ENCODE results near the gene ECE1. TPM values are rescaled to one million over a fixed set of nuclear protein-coding genes. Genes with fewer than 3 reads are reported as not detected.

The ECE1 gene
- total and polyA plus RNA-seq, 2 donors (not counting 3 experiments of a cell fraction or from before 2014, with no cell fraction given): 437 to 562 TPM

DNA sequence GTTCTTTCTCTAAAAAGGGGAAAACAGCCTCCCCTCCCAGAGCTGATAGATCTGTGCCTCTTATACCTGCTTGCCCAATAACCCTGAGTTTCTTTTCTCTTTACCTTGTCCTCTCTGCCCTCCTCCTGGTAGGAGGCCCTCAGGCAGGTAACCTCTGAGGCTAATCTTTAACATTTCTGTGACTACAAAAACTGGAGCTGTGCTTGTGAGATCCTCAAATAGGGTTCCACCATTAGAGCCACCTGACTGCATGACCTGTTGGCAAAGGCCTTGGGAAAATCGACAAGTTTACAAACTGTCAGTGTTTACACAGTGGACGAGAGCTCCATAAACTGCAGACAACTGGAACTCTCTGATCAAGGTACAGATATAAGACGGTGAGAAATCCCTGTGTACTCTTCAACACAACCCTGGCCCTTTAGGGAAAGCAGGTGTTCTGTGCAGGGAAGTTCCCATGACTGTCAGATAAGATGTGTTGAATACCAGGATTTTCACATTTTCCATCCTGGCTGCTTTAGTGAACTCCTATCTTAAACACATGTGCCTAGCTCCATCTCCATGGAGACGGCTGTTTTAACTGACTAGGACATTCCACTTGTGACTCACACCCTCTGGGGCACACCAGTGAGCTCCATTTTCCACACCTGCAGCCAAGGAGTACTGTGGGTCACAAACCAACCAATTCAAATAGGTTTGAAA lies 38.3 kb downstream of the ECE1 start:
- DNase-seq (ENCODE audit: low read depth, low spot score) (peak; percentile 94), FAIRE-seq (peak; percentile 91)
- H3K4me1 ChIP-seq (ENCODE audit: control insufficient read depth, extremely low read depth, insufficient read depth, low read length): peaks cover 27% of the 10 kb centered on the region
- peak overlapping the region; percentile 70 for H3K27ac ChIP-seq (ENCODE audit: insufficient read depth, low read depth, low read length)
- H2AFZ ChIP-seq (ENCODE audit: low read depth, low read length): no peak overlapping the region
- H3K9me3 ChIP-seq (replicated peaks; ENCODE audit: control insufficient read depth, insufficient read depth, low read length): no peaks in the 10 kb centered on the region
- ChIA-PET CTCF (interaction anchor here (0.7 to 8.3 kb wide), 18 partner anchors 9 to 555 kb away, joined by 3 to 301 read pairs (median 4); no protein-coding TSS in a partner anchor), POLR2A (interaction anchor here (1.0 kb wide), 1 partner anchor 10 kb away, joined by 6 read pairs; no protein-coding TSS in a partner anchor)
- H4K20me1 ChIP-seq (replicated peaks; ENCODE audit: control insufficient read depth, extremely low read depth, insufficient read depth, low read length): no peaks in the 10 kb centered on the region
- intact Hi-C loops (cut with micrococcal nuclease): loop anchor here (10.0 kb wide), 1 partner anchor 323 kb away; no protein-coding TSS in a partner anchor
- BruUV-seq (replicated peaks): no TSS peak
- no peak overlapping the region for H3K4me3 ChIP-seq (replicated peaks in 1 of 3; ENCODE audit: insufficient read depth in 1 of 3, low read depth in 1 of 3, low read length in 3 of 3)
- no peak overlapping the region for H3K4me2 ChIP-seq (ENCODE audit: insufficient read depth, low read length)
- peaks cover 31% of the 10 kb centered on the region for H3K79me2 ChIP-seq (ENCODE audit: control insufficient read depth, insufficient read depth, low read length)
- H3K36me3 ChIP-seq (ENCODE audit: control insufficient read depth in 2 of 2, extremely low read depth in 1 of 2, insufficient read depth in 2 of 2, low read length in 2 of 2): peaks cover 25 to 41% of the 10 kb centered on the region in 2 experiments
- H3K9ac ChIP-seq (replicated peaks; ENCODE audit: extremely low read depth, insufficient read depth, low read length): peak overlapping the region; percentile 36
- no peak for TF ChIP-seq FOS (IDR thresholded peaks at IDR 0.05; ENCODE audit: borderline replicate concordance, insufficient read depth, low read length)
- TF ChIP-seq JUN (IDR thresholded peaks at IDR 0.05; ENCODE audit: borderline replicate concordance, insufficient read depth, insufficient read length, low read depth): peak; percentile 73
- H3K9me1 ChIP-seq (replicated peaks; ENCODE audit: control insufficient read depth, extremely low read depth, insufficient read depth, low read length): no peaks in the 10 kb centered on the region
- no peaks in the 10 kb centered on the region for H3K27me3 ChIP-seq (ENCODE audit: control insufficient read depth in 2 of 2, insufficient read depth in 2 of 2, low read length in 2 of 2)
- dilution Hi-C loops (cut with MboI; ENCODE audit: extremely low pct_ligation_motif_present, low sequenced_read_pairs): no loop called here

DNA sequence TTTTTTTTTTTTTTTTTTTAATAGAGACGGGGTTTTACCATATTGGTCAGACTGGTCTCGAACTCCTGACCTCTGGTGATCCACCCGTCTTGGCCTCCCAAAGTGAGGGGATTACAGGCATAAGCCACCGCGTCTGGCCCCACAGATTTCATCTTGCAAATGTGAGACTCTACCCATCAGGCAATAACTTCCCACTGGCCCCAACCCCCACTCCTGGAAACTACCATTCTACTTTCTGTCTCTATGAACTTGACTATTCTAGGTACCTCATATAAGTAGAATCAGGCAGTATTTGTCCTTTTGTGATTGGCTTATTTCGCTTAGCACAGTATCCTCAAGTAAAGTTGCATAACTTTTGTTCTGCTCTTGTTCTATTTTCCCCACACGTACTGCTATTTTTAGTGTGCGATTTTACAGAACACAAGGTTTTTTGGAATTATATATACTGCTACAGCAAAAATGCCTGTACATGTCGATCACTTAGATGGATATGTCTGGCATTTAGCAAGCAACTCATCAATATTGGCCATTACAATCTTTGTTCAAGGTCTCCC lies 40.2 kb downstream of the ECE1 start:
- POLR2A ChIA-PET: interaction anchor here (0.7 kb wide), 1 partner anchor 120 kb away, joined by 4 read pairs; no protein-coding TSS in a partner anchor
- H3K27me3 ChIP-seq (ENCODE audit: control insufficient read depth in 2 of 2, insufficient read depth in 2 of 2, low read length in 2 of 2): no peaks in the 10 kb centered on the region
- FAIRE-seq (no peak), DNase-seq (ENCODE audit: low read depth, low spot score) (no peak)
- H3K4me2 ChIP-seq (ENCODE audit: insufficient read depth, low read length): no peak overlapping the region
- H3K27ac ChIP-seq (ENCODE audit: insufficient read depth, low read depth, low read length): no peak overlapping the region
- peaks cover 26 to 38% of the 10 kb centered on the region in 2 experiments for H3K36me3 ChIP-seq (ENCODE audit: control insufficient read depth in 2 of 2, extremely low read depth in 1 of 2, insufficient read depth in 2 of 2, low read length in 2 of 2)
- dilution Hi-C loops (cut with MboI; ENCODE audit: extremely low pct_ligation_motif_present, low sequenced_read_pairs) (loop anchor here (10.0 kb wide), 1 partner anchor 115 kb away; no protein-coding TSS in a partner anchor), intact Hi-C loops (cut with micrococcal nuclease) (loop anchor here (10.0 kb wide), 1 partner anchor 325 kb away; no protein-coding TSS in a partner anchor)
- no peak overlapping the region for H3K4me3 ChIP-seq (replicated peaks in 1 of 3; ENCODE audit: insufficient read depth in 1 of 3, low read depth in 1 of 3, low read length in 3 of 3)
- no peaks in the 10 kb centered on the region for H3K9me3 ChIP-seq (replicated peaks; ENCODE audit: control insufficient read depth, insufficient read depth, low read length)
- H3K9ac ChIP-seq (replicated peaks; ENCODE audit: extremely low read depth, insufficient read depth, low read length): no peak overlapping the region
- CTCF ChIA-PET: interaction anchor here (1.6 to 8.3 kb wide), 3 partner anchors 20 to 119 kb away, joined by 7 to 301 read pairs (median 14); no protein-coding TSS in a partner anchor
- H3K79me2 ChIP-seq (ENCODE audit: control insufficient read depth, insufficient read depth, low read length): peaks cover 31% of the 10 kb centered on the region
- no peaks in the 10 kb centered on the region for H3K9me1 ChIP-seq (replicated peaks; ENCODE audit: control insufficient read depth, extremely low read depth, insufficient read depth, low read length)
- no TSS peak for BruUV-seq (replicated peaks)
- no peak for TF ChIP-seq JUN (IDR thresholded peaks at IDR 0.05; ENCODE audit: borderline replicate concordance, insufficient read depth, insufficient read length, low read depth)
- no peak overlapping the region for H2AFZ ChIP-seq (ENCODE audit: low read depth, low read length)
- H4K20me1 ChIP-seq (replicated peaks; ENCODE audit: control insufficient read depth, extremely low read depth, insufficient read depth, low read length): no peaks in the 10 kb centered on the region
- H3K4me1 ChIP-seq (ENCODE audit: control insufficient read depth, extremely low read depth, insufficient read depth, low read length): peaks cover 22% of the 10 kb centered on the region
